OCI-LY1 (cell line): ENCODE measurements around the gene KCNMA1.

Experiments
- H2AFZ ChIP-seq: fragments of 200-600 bp; sonication (generic), shearing (Covaris generic); 2 replicates; pipeline ENCODE4 v1.6.0; 2014; ENCODE audit warnings: antibody characterized with exemption, mild to moderate bottlenecking, low read length
- H3F3A ChIP-seq: fragments of 200-600 bp; sonication (generic), shearing (Covaris generic); 2 replicates; pipeline ENCODE4 v1.6.0; 2014; ENCODE audit warnings: mild to moderate bottlenecking, antibody characterized with exemption, low read length, moderate library complexity; ENCODE audit not compliant: insufficient read depth
- H3K27ac ChIP-seq: fragments of 200-600 bp; sonication (generic); 2 replicates; pipeline ENCODE4 v1.5.1; 2014; ENCODE audit warnings: low read length, mixed run types, mild to moderate bottlenecking, low read depth; ENCODE audit not compliant: poor library complexity, severe bottlenecking
- H3K27me3 ChIP-seq: fragments of 200-600 bp; sonication (generic); 2 replicates; pipeline ENCODE4 v1.6.0; 2014; ENCODE audit warnings: antibody characterized with exemption, mild to moderate bottlenecking, low read length, moderate library complexity; ENCODE audit not compliant: insufficient read depth
- H3K36me3 ChIP-seq: fragments of 200-600 bp; sonication (generic); 2 replicates; pipeline ENCODE4 v1.6.1; 2014; ENCODE audit warnings: mild to moderate bottlenecking, antibody characterized with exemption, low read length, moderate library complexity, mixed read lengths; ENCODE audit not compliant: insufficient read depth
- H3K4me1 ChIP-seq: fragments of 200-600 bp; sonication (generic); 2 replicates; pipeline ENCODE4 v1.5.1; 2014; ENCODE audit warnings: mild to moderate bottlenecking, low read length, moderate library complexity; ENCODE audit not compliant: insufficient read depth, severe bottlenecking
- H3K4me2 ChIP-seq: fragments of 200-600 bp; sonication (generic), shearing (Covaris generic); 2 replicates; pipeline ENCODE4 v1.6.1; 2014; ENCODE audit warnings: low read length
- H3K4me3 ChIP-seq: fragments of 200-600 bp; sonication (generic); 2 replicates; pipeline ENCODE4 v1.5.1; 2014; ENCODE audit warnings: low read length, low read depth, mild to moderate bottlenecking, mixed read lengths; ENCODE audit not compliant: poor library complexity, severe bottlenecking
- H3K79me2 ChIP-seq: fragments of 200-600 bp; shearing (Covaris generic); 2 replicates; pipeline ENCODE4 v1.6.1; 2016; ENCODE audit warnings: mixed run types, low read length, mixed read lengths; ENCODE audit not compliant: insufficient read depth
- H3K9ac ChIP-seq: fragments of 200-600 bp; sonication (generic), shearing (Covaris generic); 2 replicates; pipeline ENCODE4 v1.6.1; 2014; ENCODE audit warnings: mild to moderate bottlenecking, low read length, mixed read lengths
- H3K9me2 ChIP-seq: fragments of 200-600 bp; sonication (generic), shearing (Covaris generic); 2 replicates; pipeline ENCODE4 v1.6.1; 2014; ENCODE audit warnings: low read depth, mild to moderate bottlenecking, low read length, mixed read lengths
- H3K9me3 ChIP-seq: fragments of 200-600 bp; shearing (Covaris generic); 2 replicates; pipeline ENCODE4 v1.6.1; 2014; ENCODE audit warnings: low read length, mixed read lengths
- H4K20me1 ChIP-seq: fragments of 200-600 bp; sonication (generic), shearing (Covaris generic); 2 replicates; pipeline ENCODE4 v1.6.0; 2016; ENCODE audit warnings: mild to moderate bottlenecking, low read length; ENCODE audit not compliant: insufficient read depth
- EZH2 ChIP-seq: fragments of 200-600 bp; sonication (generic), shearing (Covaris generic); IDR thresholded peaks from 2 replicates; pipeline ENCODE4 v1.8.0; 2017; ENCODE audit warnings: borderline replicate concordance, mixed run types, mild to moderate bottlenecking, antibody characterized with exemption, low read length, moderate library complexity, mixed read lengths
- TF ChIP-seq, protein P1 (sequence below): fragments of 200-600 bp; sonication (generic), shearing (Covaris generic); IDR thresholded peaks from 2 replicates; pipeline ENCODE4 v1.5.1; 2017; ENCODE audit warnings: mild to moderate bottlenecking, antibody characterized with exemption, low read length, moderate library complexity, mixed read lengths

The KCNMA1 gene

DNA sequence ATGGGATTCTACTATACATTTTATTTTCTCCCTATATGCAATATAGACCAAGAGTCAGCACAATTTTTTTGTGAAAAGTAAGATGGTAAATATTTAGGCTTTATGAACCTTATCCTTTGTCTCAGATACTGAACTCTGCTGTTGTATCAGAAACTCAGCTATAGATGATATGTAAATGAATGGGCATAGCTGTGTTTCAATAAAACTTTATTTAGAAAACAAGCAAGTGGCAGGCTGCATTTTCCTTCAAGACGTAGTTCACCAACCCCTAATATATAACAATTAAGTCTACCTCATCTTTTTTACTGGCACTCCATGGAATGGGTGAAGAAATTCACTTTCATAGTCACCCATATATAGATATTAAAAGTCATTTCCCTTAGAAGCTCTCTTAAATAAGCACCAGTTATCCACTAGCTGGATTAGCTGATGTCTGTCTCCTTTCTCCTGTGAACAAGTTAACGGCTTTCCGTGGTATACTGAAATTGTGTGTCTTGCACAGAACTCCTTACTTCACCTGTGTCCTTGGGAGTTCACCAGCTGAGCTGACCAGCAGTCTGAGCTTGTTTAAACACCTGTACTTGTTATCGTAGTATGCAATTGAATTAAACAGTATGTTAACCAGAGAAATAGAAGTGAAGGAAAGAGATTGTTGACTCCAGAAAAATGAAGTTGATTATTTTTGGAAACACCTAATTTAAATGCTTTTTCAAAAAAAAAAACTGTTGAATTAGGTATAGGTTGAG lies 770.6 kb downstream of the KCNMA1 start:
- H3K27me3 ChIP-seq = no peaks in the 10 kb centered on the region
- no peak overlapping the region for H3K27ac ChIP-seq
- H3K9me3 ChIP-seq = no peaks in the 10 kb centered on the region
- H2AFZ ChIP-seq = no peak overlapping the region
- H3F3A ChIP-seq = no peaks in the 10 kb centered on the region
- H3K9me2 ChIP-seq = no peaks in the 10 kb centered on the region
- H3K4me1 ChIP-seq = no peaks in the 10 kb centered on the region
- no peaks in the 10 kb centered on the region for H3K79me2 ChIP-seq
- no peak overlapping the region for H3K4me3 ChIP-seq
- H3K4me2 ChIP-seq = no peak overlapping the region
- no peak for TF ChIP-seq EZH2
- TF ChIP-seq, protein P1, sequence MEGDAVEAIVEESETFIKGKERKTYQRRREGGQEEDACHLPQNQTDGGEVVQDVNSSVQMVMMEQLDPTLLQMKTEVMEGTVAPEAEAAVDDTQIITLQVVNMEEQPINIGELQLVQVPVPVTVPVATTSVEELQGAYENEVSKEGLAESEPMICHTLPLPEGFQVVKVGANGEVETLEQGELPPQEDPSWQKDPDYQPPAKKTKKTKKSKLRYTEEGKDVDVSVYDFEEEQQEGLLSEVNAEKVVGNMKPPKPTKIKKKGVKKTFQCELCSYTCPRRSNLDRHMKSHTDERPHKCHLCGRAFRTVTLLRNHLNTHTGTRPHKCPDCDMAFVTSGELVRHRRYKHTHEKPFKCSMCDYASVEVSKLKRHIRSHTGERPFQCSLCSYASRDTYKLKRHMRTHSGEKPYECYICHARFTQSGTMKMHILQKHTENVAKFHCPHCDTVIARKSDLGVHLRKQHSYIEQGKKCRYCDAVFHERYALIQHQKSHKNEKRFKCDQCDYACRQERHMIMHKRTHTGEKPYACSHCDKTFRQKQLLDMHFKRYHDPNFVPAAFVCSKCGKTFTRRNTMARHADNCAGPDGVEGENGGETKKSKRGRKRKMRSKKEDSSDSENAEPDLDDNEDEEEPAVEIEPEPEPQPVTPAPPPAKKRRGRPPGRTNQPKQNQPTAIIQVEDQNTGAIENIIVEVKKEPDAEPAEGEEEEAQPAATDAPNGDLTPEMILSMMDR = no peak
- H3K9ac ChIP-seq = no peak overlapping the region
- no peaks in the 10 kb centered on the region for H3K36me3 ChIP-seq
- no peaks in the 10 kb centered on the region for H4K20me1 ChIP-seq

DNA sequence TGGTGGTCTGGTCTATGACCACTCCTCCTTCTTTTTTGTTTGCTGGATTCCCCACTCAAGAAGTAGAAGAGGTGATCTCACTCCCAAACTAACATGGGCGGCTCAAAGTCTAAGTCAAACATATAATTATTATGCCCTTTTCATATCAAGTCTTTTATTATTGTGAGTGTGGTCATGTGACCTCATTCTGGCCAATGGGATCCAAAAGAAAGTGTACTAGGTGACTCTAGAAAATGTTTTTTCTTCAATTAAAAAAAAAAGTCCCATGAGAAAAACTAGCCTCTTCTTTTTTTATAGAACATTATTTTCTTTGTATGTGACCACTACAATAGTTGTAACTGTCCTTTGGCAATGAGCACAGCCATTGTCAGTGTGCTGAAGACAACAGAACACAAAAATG lies 772.7 kb downstream of the KCNMA1 start:
- no peak overlapping the region for H3K4me3 ChIP-seq
- no peaks in the 10 kb centered on the region for H4K20me1 ChIP-seq
- H3K27me3 ChIP-seq = no peaks in the 10 kb centered on the region
- H3K4me2 ChIP-seq = no peak overlapping the region
- H3K27ac ChIP-seq = no peak overlapping the region
- H3K9me2 ChIP-seq = no peaks in the 10 kb centered on the region
- H3K4me1 ChIP-seq = no peaks in the 10 kb centered on the region
- no peaks in the 10 kb centered on the region for H3K9me3 ChIP-seq
- H3K79me2 ChIP-seq = no peaks in the 10 kb centered on the region
- no peaks in the 10 kb centered on the region for H3K36me3 ChIP-seq
- H3K9ac ChIP-seq = no peak overlapping the region
- no peak overlapping the region for H2AFZ ChIP-seq
- no peaks in the 10 kb centered on the region for H3F3A ChIP-seq
- TF ChIP-seq EZH2 = no peak
- TF ChIP-seq, protein P1 = no peak

DNA sequence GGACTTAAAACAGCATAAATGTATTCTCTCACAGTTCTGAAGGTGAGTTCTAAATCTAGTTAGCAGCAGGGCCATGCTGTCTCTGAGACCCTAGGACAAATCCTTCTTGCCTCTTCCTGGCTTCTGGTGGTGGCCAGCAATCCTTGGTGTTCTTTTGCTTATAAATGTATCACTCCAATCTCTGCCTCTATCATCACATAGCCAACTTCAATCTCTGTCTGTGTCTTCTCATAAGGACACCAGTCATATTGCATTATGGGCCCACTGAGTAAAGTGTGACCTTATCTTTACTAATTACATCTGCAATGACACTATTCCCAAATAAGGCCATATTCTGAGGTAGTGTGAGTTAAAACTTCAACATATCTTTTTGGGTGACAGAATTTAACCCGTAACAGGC lies 778.9 kb downstream of the KCNMA1 start:
- Histone ChIP-seq H3K4me2 (no peak overlapping the region), H3K36me3 (no peaks in the 10 kb centered on the region), H3K9me3 (no peaks in the 10 kb centered on the region), H3K27ac (no peak overlapping the region), H3K9ac (no peak overlapping the region), H3K79me2 (no peaks in the 10 kb centered on the region), H3K4me3 (no peak overlapping the region), H3K9me2 (no peaks in the 10 kb centered on the region), H3K4me1 (no peaks in the 10 kb centered on the region), H2AFZ (no peak overlapping the region), H4K20me1 (no peaks in the 10 kb centered on the region), H3K27me3 (no peaks in the 10 kb centered on the region), H3F3A (no peaks in the 10 kb centered on the region)
- TF ChIP-seq, protein P1 = no peak
- no peak for TF ChIP-seq EZH2
